CD4-positive, CD25-positive, alpha-beta regulatory T cell (primary cell): ENCODE data around the gene DUSP22. TPM values are rescaled to one million over a fixed set of nuclear protein-coding genes. Genes with fewer than 3 reads are reported as not detected.
A peak's percentile ranks its signal among the peaks of the same experiment; 100 is the strongest.

Experiments
- ATAC-seq, 2 donors: fragments of 150-1000 bp; cut with Tn5 transposase; one replicate each; pipeline ENCODE4 v1.10.0; 2021; ENCODE audit warnings: low read depth in 2 of 2, moderate number of reproducible peaks in 2 of 2, moderate library complexity in 1 of 2
- DNase-seq, 3 donors: peaks; one replicate each; pipeline versions ENCODE4 v3.0.0 to v3.0.0-alpha.2; 2012 to 2022; ENCODE audit warnings: mixed read lengths in 1 of 3
- H3K27ac ChIP-seq: one replicate; pipeline ENCODE4 v1.7.0; 2013; ENCODE audit warnings: mild to moderate bottlenecking, low read length; ENCODE audit not compliant: insufficient read depth, poor library complexity, severe bottlenecking
- H3K27me3 ChIP-seq: one replicate; pipeline ENCODE4 v1.7.0; 2013; ENCODE audit warnings: low read length; ENCODE audit not compliant: control insufficient read depth, insufficient read depth
- H3K36me3 ChIP-seq: one replicate; pipeline ENCODE4 v1.7.0; 2013; ENCODE audit warnings: mild to moderate bottlenecking, low read length, moderate library complexity; ENCODE audit not compliant: control insufficient read depth, insufficient read depth
- H3K4me1 ChIP-seq: 2 replicates; pipeline ENCODE4 v1.7.0; 2013; ENCODE audit warnings: mild to moderate bottlenecking, low read length; ENCODE audit not compliant: insufficient read depth, control insufficient read depth, poor library complexity, severe bottlenecking
- H3K4me3 ChIP-seq: one replicate; pipeline ENCODE4 v1.7.0; 2013; ENCODE audit warnings: low read depth, mild to moderate bottlenecking, low read length, moderate library complexity
- H3K9me3 ChIP-seq, 2 experiments: 1 replicate in 1 of 2; 2 replicates in 1 of 2; pipeline ENCODE4 v1.7.0; 2013; ENCODE audit warnings: low read length in 2 of 2, mild to moderate bottlenecking in 1 of 2, moderate library complexity in 1 of 2; ENCODE audit not compliant: control insufficient read depth in 2 of 2
- H3K27ac Mint-ChIP-seq, 3 donors: one replicate each; pipeline ENCODE4 v1.8.0; 2020 to 2022; ENCODE audit warnings: mild to moderate bottlenecking in 3 of 3, mixed read lengths in 3 of 3, moderate library complexity in 2 of 3
- H3K27me3 Mint-ChIP-seq: one replicate; pipeline ENCODE4 v1.8.0; 2022; ENCODE audit warnings: mild to moderate bottlenecking, mixed read lengths
- H3K36me3 Mint-ChIP-seq: one replicate; pipeline ENCODE4 v1.8.0; 2020; ENCODE audit warnings: mixed read lengths
- H3K4me1 Mint-ChIP-seq, 4 donors: one replicate each; pipeline ENCODE4 v1.8.0; 2020 to 2022; ENCODE audit warnings: mixed read lengths in 4 of 4, mild to moderate bottlenecking in 1 of 4
- H3K4me3 Mint-ChIP-seq, 4 donors: one replicate each; pipeline ENCODE4 v1.8.0; 2020 to 2022; ENCODE audit warnings: mild to moderate bottlenecking in 4 of 4, mixed read lengths in 4 of 4, moderate library complexity in 3 of 4
- H3K9me3 Mint-ChIP-seq, 7 donors: one replicate each; pipeline ENCODE4 v1.8.0; 2020 to 2022; ENCODE audit warnings: mixed read lengths in 7 of 7, mild to moderate bottlenecking in 3 of 7, moderate library complexity in 2 of 7
- polyA plus RNA-seq, 4 donors: library from polyadenylated mRNA; unstranded; fragments of 300-500 nt; fragmentation: Illumina TruSeq; gene quantifications; one replicate each; pipeline ENCODE4 v1.2.3, GENCODE V29; 2021
- total RNA-seq: library from RNA; stranded (reverse); gene quantifications from one replicate; pipeline ENCODE4 v1.2.3, GENCODE V29; 2022

Gene DUSP22
- total and polyA plus RNA-seq, 5 donors from 2014 or later = 45.5 to 48.5 (median 46.6) TPM

- no peak for ATAC-seq
- H3K4me3 Mint-ChIP-seq = no peak overlapping the region
- H3K27ac Mint-ChIP-seq = no peak overlapping the region
- Histone ChIP-seq H3K27me3 (peaks cover 3% of the 10 kb centered on the region), H3K4me3 (no peak overlapping the region), H3K9me3 (no peaks in the 10 kb centered on the region), H3K4me1 (no peaks in the 10 kb centered on the region), H3K27ac (no peak overlapping the region), H3K36me3 (no peaks in the 10 kb centered on the region)
- DNase-seq = no peak
- peaks cover 11% of the 10 kb centered on the region for H3K27me3 Mint-ChIP-seq
- peaks cover 0 to 29% (median 8%) of the 10 kb centered on the region in 4 donors for H3K4me1 Mint-ChIP-seq
- H3K9me3 Mint-ChIP-seq = peaks cover 0 to 3% (median 0%) of the 10 kb centered on the region in 7 donors
- H3K36me3 Mint-ChIP-seq = no peaks in the 10 kb centered on the region
Measured at GRCh38 chr6:379410-380181, 87.3 kb downstream of the DUSP22 start.

DNA sequence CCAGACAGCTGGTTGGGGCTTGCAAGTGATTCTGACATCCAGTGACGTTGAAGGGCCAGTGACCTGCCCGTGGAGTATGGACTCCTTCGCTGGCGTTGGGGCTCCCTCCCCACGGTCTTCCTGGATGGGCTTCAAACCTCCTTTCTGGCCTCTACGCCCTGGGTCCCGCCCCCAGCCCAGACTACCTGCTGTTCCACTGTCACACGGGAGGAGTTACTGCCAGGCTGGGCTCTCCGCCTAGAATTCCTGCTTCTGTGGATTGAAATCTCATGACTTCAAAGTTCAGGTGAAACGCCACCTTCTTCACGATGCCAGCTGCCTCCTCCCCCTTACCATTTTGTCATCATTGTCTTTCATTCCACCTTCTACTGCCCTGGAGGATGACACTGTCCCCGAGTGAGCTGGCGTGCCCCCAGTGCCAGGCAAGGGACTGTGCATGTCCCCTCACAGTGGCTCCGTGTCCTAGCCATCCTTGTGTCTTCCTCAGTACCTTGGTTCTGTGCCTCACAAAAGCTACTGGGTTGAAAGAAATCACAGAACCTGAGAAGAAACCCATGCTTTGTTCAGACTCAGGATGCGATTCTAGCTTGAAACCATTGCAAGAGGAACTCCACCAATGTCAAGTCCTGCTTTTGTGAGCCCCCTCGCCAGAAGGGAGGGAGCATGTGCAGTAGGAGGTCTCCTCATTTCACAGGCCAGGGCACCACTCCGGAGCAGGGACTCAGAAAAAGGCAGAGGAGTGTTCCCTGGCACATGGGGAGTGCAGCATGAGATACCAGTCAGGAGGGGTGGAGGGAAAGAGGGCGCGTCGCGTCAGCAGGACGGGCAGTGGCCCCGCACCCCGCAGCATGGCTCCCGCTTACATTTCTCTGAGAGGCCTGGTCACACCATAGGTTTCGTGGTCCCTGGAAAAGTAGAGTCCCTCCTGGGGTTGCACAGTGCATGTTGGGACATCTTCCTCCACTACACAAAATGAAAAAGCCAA lies 88.2 kb downstream of the DUSP22 start:
- H3K27me3 ChIP-seq = no peaks in the 10 kb centered on the region
- H3K36me3 ChIP-seq = no peaks in the 10 kb centered on the region
- H3K4me3 Mint-ChIP-seq = peak overlapping the region in 1 of 4 donors; percentile 64
- ATAC-seq (no peak), DNase-seq (no peak)
- peaks cover 7% of the 10 kb centered on the region for H3K27me3 Mint-ChIP-seq
- no peak overlapping the region for H3K27ac Mint-ChIP-seq
- peaks cover 0 to 3% (median 0%) of the 10 kb centered on the region in 7 donors for H3K9me3 Mint-ChIP-seq
- H3K9me3 ChIP-seq = no peaks in the 10 kb centered on the region
- no peak overlapping the region for H3K27ac ChIP-seq
- no peak overlapping the region for H3K4me3 ChIP-seq
- H3K4me1 ChIP-seq = no peaks in the 10 kb centered on the region
- H3K36me3 Mint-ChIP-seq = no peaks in the 10 kb centered on the region
- peaks cover 0 to 29% (median 8%) of the 10 kb centered on the region in 4 donors for H3K4me1 Mint-ChIP-seq

GRCh38 chr6:381742-382461 lies 89.6 kb downstream of the DUSP22 start:
- H3K36me3 ChIP-seq = no peaks in the 10 kb centered on the region
- no peaks in the 10 kb centered on the region for H3K9me3 Mint-ChIP-seq
- peaks cover 0 to 27% (median 6%) of the 10 kb centered on the region in 4 donors for H3K4me1 Mint-ChIP-seq
- DNase-seq = no peak
- H3K4me1 ChIP-seq = no peaks in the 10 kb centered on the region
- H3K9me3 ChIP-seq = no peaks in the 10 kb centered on the region
- no peaks in the 10 kb centered on the region for H3K27me3 ChIP-seq
- no peak for ATAC-seq
- no peak overlapping the region for H3K4me3 Mint-ChIP-seq
- no peak overlapping the region for H3K27ac Mint-ChIP-seq
- peaks cover 7% of the 10 kb centered on the region for H3K27me3 Mint-ChIP-seq
- H3K36me3 Mint-ChIP-seq = no peaks in the 10 kb centered on the region
- no peak overlapping the region for H3K27ac ChIP-seq
- H3K4me3 ChIP-seq = no peak overlapping the region

DNA sequence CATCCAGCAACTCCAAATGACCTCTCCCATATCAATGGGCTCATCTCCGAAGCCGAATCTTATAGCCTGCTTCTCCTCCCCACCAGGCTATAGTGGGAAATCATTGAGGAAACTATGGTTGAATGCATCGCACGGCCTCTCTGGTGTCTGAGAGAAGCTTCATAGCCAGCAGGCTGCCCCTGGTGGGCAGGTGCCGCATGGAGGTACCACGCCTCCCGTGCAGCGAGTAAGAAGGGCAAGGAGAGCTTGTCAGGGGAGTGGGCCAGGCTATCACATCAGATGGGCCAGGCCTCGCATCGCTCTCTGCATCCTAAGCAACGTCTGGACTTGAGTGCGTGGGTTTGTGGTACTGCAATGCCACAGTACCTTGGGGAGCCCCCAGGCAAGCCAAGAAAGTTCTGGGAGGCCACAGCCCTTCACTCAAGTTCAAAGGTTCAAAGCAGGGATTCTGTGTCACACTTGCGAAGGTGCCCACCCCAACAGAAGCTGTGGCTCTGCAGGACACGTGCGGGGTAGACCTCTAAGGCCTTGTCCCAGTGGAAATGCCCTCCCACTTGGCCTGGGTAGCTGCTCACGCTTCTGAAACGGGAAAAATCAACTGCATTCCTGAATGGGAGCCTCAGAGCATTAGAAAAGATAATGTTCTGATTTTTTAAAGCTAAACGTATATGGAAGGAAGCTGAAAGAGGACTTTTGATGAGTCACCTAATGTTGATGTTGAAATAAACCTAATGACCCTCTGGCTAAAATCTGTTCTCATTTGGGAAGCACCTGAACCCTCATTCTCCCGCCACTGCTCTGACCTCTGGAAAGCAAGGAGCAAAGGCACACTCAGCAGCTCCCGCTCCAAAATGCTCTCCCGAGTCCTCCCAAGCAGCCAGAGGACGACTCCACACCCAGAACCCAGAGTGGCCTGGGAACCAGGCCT lies 90.9 kb downstream of the DUSP22 start:
- Mint-ChIP-seq H3K9me3 (no peaks in the 10 kb centered on the region), H3K4me3 (no peak overlapping the region), H3K27ac (no peak overlapping the region), H3K4me1 (peaks cover 0 to 22% (median 2%) of the 10 kb centered on the region in 4 donors), H3K27me3 (peaks cover 11% of the 10 kb centered on the region), H3K36me3 (no peaks in the 10 kb centered on the region)
- Histone ChIP-seq H3K36me3 (no peaks in the 10 kb centered on the region), H3K27ac (no peak overlapping the region), H3K27me3 (no peaks in the 10 kb centered on the region), H3K4me1 (no peaks in the 10 kb centered on the region), H3K9me3 (no peaks in the 10 kb centered on the region), H3K4me3 (no peak overlapping the region)
- ATAC-seq = no peak
- no peak for DNase-seq

- no peak for ATAC-seq
Measured at GRCh38 chr6:383856-384255, 91.6 kb downstream of the DUSP22 start.

DNA sequence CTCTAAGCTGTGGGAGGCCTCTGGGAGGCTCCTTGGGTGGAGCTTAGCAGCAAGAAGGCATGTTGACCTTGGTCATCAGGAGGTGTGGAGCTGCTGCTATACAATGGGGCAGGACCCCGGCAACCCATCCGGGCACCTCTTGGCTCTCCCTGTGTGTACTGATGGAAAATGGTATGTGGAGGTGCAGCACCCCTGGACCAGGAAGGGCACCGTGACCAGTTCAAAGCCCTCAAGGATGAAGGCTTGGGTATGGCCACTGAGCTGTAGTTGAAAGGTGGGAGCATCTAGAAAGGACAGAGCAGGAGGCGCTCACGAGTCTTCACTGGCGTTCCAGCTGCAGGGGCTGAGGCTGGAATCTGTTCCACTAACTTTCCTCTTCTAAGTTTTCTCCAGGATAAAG lies 92.6 kb downstream of the DUSP22 start:
- Mint-ChIP-seq H3K9me3 (no peaks in the 10 kb centered on the region), H3K4me1 (peaks cover 6 to 33% (median 9%) of the 10 kb centered on the region in 4 donors), H3K27ac (no peak overlapping the region), H3K27me3 (peaks cover 11% of the 10 kb centered on the region), H3K36me3 (no peaks in the 10 kb centered on the region), H3K4me3 (no peak overlapping the region)
- H3K36me3 ChIP-seq = no peaks in the 10 kb centered on the region
- H3K9me3 ChIP-seq = no peaks in the 10 kb centered on the region
- no peak overlapping the region for H3K4me3 ChIP-seq
- no peak overlapping the region for H3K27ac ChIP-seq
- DNase-seq (no peak), ATAC-seq (no peak)
- peaks cover 6% of the 10 kb centered on the region for H3K4me1 ChIP-seq
- no peaks in the 10 kb centered on the region for H3K27me3 ChIP-seq

More at GRCh38 chr6:383856-384255, 91.6 kb downstream of the DUSP22 start:
- Histone ChIP-seq H3K36me3 (no peaks in the 10 kb centered on the region), H3K27me3 (no peaks in the 10 kb centered on the region), H3K27ac (no peak overlapping the region), H3K4me1 (no peaks in the 10 kb centered on the region), H3K4me3 (no peak overlapping the region), H3K9me3 (no peaks in the 10 kb centered on the region)
- H3K36me3 Mint-ChIP-seq = no peaks in the 10 kb centered on the region
- H3K27me3 Mint-ChIP-seq = peaks cover 11% of the 10 kb centered on the region
- peaks cover 0 to 22% (median 3%) of the 10 kb centered on the region in 4 donors for H3K4me1 Mint-ChIP-seq
- no peak overlapping the region for H3K27ac Mint-ChIP-seq
- H3K4me3 Mint-ChIP-seq = no peak overlapping the region
- no peaks in the 10 kb centered on the region for H3K9me3 Mint-ChIP-seq
- DNase-seq = no peak
